Hepatocyte (in vitro differentiated cells): ENCODE measurements around the gene PNPLA1.

Source experiments
- CTCF ChIP-seq: fragments of 200-600 bp; sonication (generic); IDR thresholded peaks from 2 replicates; pipeline ENCODE4 v1.5.1; 2016; ENCODE audit warnings: antibody characterized with exemption, mild to moderate bottlenecking; ENCODE audit not compliant: poor library complexity
- EZH2 ChIP-seq: fragments of 200-600 bp; sonication (generic); IDR thresholded peaks from 2 replicates; pipeline ENCODE4 v1.6.1; 2016; ENCODE audit warnings: antibody characterized with exemption, mild to moderate bottlenecking, borderline replicate concordance
- EZH2phosphoT487 ChIP-seq: fragments of 200-600 bp; sonication (generic); IDR thresholded peaks from one replicate; pipeline ENCODE4 v1.6.1; 2018; ENCODE audit warnings: antibody characterized with exemption, mild to moderate bottlenecking, low read depth, moderate library complexity; ENCODE audit not compliant: unreplicated experiment, severe bottlenecking

- TF ChIP-seq CTCF (no peak), EZH2phosphoT487 (no peak), EZH2 (no peak)
Measured at GRCh38 chr6:36285187-36285671, 15.4 kb downstream of the PNPLA1 start.
